ENCODE measurements around the gene CDS1.

Gene CDS1

DNA sequence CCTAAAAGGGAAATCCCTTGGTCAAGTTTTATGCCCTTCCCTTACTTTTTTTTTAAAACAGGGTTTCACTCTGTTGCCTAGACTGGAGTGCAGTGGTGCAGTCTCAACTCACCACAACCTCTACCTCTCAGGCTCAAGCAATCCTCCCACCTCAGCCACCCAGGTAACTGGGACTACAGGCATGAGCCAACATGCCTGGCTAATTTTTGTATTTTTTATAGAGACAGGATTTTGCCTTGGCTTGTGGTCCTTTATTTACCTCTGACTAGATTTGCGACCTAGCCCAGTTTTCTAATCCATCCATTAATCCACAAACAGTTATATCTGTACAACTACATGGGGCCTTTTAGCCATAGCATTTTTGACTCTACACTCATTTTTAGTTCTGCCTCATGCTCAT lies 23.7 kb downstream of the CDS1 start:
- H3K4me3 ChIP-seq (ENCODE audit: low read length) = no peak overlapping the region
- peak; percentile 66 for DNase-seq (ENCODE audit: low read depth)
- TF ChIP-seq, protein P1, sequence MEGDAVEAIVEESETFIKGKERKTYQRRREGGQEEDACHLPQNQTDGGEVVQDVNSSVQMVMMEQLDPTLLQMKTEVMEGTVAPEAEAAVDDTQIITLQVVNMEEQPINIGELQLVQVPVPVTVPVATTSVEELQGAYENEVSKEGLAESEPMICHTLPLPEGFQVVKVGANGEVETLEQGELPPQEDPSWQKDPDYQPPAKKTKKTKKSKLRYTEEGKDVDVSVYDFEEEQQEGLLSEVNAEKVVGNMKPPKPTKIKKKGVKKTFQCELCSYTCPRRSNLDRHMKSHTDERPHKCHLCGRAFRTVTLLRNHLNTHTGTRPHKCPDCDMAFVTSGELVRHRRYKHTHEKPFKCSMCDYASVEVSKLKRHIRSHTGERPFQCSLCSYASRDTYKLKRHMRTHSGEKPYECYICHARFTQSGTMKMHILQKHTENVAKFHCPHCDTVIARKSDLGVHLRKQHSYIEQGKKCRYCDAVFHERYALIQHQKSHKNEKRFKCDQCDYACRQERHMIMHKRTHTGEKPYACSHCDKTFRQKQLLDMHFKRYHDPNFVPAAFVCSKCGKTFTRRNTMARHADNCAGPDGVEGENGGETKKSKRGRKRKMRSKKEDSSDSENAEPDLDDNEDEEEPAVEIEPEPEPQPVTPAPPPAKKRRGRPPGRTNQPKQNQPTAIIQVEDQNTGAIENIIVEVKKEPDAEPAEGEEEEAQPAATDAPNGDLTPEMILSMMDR (IDR thresholded peaks at IDR 0.05; ENCODE audit: insufficient read depth, low read depth, low read length, missing control alignments) = no peak

DNA sequence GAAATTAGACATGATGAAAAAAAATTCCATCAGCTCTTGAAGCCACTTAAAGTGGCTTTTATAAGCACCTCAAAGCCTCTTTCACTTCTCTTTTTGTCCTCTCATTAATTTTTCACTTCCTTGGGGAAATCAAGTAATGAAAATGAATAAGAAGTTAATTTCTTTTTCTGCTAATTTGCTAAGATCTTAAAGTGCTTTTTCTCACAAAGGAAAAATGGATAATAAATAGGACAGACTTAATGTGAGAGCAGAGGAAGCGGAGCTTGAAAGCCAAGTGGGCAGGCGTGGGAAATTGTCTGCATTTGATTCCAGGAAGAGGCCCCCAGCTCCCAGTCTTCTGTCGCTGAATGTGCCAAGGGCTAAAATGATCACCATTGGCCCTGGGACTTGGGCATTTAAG lies 28.6 kb downstream of the CDS1 start:
- no peak for DNase-seq (ENCODE audit: low read depth)
- TF ChIP-seq, protein P1 (IDR thresholded peaks at IDR 0.05; ENCODE audit: insufficient read depth, low read depth, low read length, missing control alignments) = no peak
- no peak overlapping the region for H3K4me3 ChIP-seq (ENCODE audit: low read length)

DNA sequence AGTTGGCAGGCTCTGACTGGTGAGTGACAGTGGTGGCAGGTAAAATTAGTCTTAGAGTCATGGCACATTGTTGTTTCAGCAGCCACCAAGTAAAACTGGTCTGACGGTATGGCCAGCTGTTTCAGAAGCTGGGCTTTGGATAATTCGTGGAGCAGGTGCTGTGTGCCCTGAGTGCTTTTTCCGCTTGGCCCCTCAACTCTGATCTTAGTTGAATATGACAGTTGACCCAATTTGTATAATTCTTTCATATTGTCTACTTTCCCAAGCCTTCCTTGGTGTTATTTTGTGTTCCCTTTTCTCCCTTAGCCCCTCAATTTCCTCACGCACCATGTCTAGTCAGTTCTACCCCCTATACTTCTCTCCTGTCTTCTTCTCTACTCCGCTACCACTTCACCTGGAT lies 32.0 kb downstream of the CDS1 start:
- DNase-seq (ENCODE audit: low read depth) = no peak
- H3K4me3 ChIP-seq (ENCODE audit: low read length) = no peak overlapping the region
- TF ChIP-seq, protein P1 (IDR thresholded peaks at IDR 0.05; ENCODE audit: insufficient read depth, low read depth, low read length, missing control alignments) = no peak

DNA sequence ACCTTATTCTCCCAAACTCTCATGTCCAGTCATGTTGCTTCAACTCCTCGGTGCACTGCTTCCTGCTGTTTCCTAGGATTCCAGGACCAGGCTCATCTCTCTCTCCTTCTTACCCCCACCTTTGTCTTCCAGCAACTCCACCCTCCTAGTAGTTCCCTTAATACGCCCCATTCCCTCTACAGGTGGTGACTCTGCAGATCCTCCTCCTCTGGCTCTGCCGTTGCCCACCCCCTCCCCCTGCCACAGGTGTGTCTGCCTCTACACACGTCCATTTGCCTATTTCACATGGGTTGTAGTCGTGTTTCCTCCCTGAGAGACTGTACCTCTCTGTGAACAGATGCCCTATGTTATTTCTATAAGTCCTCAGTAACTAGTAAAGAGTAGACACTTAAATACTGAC lies 32.4 kb downstream of the CDS1 start:
- DNase-seq (ENCODE audit: low read depth) = no peak
- H3K4me3 ChIP-seq (ENCODE audit: low read length) = no peak overlapping the region
- TF ChIP-seq, protein P1 (IDR thresholded peaks at IDR 0.05; ENCODE audit: insufficient read depth, low read depth, low read length, missing control alignments) = no peak

DNA sequence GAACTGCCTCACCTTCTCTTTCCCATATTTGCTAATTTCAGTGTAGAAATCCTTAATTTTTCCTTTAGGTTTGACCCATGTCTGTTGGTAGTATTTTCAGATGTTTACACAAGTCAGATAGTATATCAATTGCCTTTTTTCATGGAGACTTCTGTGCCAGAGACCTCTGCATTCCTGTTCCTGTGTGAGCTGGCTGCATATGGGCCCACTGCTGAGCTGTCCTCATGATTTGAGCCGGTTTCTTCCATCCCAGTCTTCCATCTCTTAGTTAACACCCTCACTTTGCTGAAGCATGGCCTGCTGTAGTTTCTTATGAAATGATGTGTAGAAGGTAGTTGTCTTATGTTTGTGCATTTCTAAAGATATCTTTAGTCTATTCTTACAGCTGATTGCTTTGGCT lies 40.0 kb downstream of the CDS1 start:
- H3K4me3 ChIP-seq (ENCODE audit: low read length) = no peak overlapping the region
- TF ChIP-seq, protein P1 (IDR thresholded peaks at IDR 0.05; ENCODE audit: insufficient read depth, low read depth, low read length, missing control alignments) = no peak
- no peak for DNase-seq (ENCODE audit: low read depth)

DNA sequence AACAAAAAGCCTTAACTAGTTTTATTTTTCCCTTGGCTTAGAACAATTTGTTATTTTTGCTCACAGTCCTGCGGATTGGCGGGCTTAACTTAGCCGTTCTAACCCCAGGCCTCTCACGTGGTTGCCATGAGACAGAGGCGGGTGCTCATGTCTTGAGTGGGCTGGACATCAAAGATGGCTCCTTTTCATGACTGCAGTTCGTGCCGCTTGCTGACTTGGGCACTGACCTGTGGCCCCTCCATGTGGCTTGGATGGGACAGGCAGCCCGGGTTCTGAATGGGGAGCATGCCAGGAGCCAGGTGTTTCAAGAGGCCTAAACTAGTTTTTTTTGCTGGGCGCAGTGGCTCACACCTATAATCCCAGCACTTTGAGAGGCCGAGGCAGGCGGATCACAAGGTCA lies 40.7 kb downstream of the CDS1 start:
- TF ChIP-seq, protein P1 (IDR thresholded peaks at IDR 0.05; ENCODE audit: insufficient read depth, low read depth, low read length, missing control alignments) = no peak
- no peak for DNase-seq (ENCODE audit: low read depth)
- no peak overlapping the region for H3K4me3 ChIP-seq (ENCODE audit: low read length)

DNA sequence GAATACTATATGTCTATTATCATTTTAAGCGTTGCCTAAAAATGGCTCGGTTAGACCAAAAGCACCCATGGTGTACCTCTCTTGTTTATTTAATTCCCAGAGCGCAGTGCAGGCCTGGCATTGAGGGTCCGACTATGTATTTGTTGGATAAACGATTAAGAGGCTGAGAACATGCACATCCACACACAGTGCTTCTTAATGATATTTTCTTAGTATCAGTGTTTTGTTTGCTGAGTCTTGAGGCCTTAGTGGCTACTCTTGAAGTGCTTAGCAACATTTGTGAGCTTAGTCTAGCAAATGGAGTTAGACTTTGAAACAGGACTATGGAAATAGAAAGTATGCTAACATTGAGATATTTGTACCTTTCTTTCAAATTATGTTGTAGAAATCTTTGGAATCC lies 43.7 kb downstream of the CDS1 start:
- no peak overlapping the region for H3K4me3 ChIP-seq (ENCODE audit: low read length)
- DNase-seq (ENCODE audit: low read depth) = no peak
- TF ChIP-seq, protein P1 (IDR thresholded peaks at IDR 0.05; ENCODE audit: insufficient read depth, low read depth, low read length, missing control alignments) = no peak

All from epithelial cell of esophagus (primary cell).